ENCODE data around the gene KRT80.

- TF ChIP-seq CTCF (IDR thresholded peaks at IDR 0.05) (no peak), POLR2AphosphoS5 (IDR thresholded peaks at IDR 0.05) (no peak)
Observed at GRCh38 chr12:52137746-52138145, 54.1 kb downstream of the KRT80 start.
